Activated T-helper 9 cell treated with anti-CD3 and anti-CD28 coated beads, Interleukin-2, amount 50 U/mL, for 16 hours (primary cell): Measurements from ENCODE around the gene SAMD7.

Experiments used
- DNase-seq: peaks from one replicate; pipeline ENCODE4 v3.0.0-alpha.2; 2020; ENCODE audit warnings: low read depth

SAMD7 gene

DNA sequence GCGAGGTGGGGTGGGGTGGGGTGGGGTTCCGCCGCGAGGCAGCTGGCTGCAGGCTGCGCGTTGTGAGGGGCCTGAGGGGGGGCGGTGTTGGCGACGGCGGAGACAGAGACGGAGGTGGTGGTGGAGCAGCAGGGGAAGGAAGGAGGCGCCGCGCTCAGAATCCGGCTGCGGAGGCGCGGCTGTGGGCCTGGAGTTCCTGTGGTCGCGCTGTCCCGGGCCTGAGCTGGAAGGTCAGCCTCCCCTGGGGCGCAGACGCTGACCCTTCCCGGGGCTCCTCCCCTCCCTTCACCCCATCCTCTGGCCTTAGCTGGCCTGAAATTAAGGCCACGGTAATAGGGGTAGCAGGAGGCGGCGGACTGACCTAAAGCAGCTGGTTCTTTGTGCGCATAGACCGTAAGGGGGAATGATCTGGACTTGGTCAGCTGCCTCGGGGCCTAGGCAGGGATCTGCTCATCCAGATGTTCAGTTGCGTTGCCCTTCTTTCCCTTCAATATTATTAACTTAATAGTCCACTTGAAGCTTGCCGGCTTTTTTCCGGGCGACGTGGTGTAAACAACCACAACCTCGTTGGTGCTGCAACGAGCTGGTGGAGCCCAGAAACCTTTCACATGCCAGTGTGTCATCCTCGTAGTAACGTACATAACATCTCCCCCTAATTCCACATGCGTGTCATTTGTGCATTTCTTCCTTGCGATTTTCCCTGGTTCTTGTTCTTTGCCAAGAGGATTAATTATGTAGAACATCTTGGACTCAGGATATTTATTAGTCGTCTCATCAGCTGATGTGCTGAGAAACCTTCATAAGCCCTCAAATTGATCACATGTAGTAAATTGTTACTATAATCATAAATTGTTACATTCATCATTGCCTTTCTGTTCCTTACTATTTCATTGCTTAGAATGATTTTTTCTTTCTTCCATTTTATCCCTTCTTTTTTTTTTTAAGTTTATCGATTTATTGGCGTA is 55.9 kb downstream of the SAMD7 start:
- DNase-seq: peak; percentile 8

DNA sequence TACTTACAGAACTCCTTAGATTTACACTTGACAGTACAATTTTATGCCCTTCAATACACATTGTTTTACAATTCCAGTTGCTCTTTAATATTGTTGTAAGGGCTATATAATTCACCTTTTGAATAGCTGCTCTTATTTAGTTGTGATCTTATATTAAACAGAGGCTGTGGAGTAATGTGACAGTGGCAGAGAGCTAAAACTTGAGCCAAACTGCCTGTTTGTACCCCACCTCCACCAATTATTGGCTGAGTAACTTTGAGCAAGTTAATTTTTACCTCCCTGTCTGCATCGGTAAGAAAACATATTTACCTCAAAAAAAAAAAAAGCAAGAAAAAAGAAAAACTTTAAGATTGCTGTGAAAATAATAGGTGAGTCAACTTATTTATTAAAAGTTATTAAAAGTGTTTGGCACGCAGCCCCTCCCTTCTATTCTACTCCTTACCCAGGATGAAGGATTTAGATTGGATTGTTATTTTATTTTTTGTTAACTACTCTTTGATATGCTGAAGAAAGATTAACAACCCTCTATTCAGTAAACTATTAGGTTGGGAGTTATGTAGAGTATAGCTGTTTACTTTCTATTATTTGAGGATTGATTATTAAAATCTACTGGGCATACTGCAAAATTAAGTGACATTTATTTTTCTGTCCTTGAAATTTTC is 57.0 kb downstream of the SAMD7 start:
- DNase-seq: no peak

DNA sequence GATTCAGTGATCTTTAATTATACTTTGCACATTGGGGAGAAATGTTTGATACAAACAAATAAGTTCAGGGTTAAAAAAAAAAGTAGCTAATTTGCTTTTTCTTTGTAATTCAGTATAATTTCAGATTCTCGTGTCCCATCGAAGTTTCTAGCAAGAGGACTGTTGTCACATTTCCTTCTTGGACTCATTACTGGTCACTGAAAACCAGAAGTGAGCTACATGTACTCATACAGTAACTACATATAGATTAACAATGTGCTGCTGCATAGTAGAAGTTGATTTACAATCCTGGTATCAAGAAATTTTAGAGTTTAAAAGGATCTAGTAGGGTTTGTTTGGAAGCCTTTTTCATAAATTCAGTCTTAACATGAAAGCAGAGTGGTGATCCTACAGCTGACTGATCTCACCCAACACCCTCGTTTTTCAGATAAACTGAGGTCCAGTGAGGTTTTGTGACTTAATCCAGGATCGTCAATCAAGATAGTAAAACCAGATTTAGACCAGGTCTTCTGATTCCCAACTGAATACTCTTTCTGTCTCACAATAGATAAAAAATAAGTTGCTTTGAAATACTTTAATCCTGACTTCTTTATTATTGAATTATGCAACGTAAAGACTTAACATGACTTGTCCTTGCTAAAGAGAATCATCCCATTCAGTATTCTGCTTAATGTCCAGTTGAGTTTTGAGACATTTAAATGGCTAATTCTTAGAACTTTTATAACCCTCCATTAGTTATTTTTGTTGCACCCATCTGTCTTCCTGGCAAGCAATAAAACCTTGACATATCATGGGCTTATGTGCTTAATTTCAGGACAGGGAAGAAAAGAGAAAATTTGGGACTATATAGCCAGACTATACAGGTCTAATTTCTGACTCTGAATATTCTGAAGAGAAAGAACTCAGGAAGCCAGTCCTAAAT is 58.1 kb downstream of the SAMD7 start:
- DNase-seq: no peak

DNA sequence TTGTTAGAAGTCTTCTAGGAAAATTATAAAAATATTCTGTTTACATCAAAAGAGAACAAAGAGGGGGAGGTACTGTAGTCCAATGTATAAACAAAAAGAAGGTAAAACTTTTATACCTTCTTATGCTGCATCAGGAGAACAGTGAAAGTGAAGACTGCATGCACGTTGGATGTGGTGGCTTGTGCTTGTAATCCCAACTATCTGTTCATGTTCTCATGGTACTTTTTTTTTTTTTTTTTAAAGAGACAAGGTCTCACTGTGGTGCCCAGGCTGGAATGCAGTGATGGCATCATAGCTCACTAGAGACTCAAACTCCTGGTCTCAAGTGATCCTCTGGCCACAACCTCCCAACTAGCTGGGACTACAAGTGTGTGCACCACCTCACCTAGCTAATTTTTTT is 59.5 kb downstream of the SAMD7 start:
- no peak for DNase-seq

DNA sequence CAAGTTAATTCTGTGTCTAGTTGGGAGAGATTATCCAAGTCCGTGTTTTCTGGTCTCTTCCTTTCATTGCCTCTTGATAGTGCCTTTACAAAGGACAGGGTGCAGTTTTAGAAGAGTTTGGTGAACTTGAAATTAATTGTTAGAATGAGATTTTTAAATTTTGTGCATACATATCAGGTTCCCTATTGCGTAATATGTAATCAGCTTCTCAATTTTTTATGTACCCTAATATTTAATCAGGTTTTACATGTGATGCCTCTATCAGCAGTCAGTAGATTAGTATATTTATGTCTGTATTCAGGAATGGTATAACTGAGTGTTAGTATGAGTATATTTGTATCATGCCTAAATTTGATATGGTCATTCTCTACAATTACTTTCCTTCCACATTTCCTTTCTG is 60.1 kb downstream of the SAMD7 start:
- no peak for DNase-seq

DNA sequence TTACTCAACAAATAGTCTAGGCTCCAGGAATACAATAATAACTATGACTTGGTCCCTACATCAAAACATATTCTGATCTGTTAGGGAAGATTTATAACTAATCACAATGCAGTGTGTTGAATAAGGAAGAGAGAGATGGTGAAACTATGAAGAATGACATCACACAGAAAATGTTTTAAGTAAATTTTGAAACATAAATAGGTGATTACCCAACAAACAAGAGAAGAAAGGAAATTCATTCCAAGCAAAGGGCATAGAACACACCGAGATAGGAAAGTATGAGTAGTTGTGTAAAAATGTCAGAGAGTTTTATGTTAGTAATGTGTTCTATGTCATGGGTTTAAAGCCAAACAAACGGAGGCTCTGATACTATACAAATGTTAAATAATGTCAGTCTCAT is 68.7 kb downstream of the SAMD7 start:
- DNase-seq: no peak

DNA sequence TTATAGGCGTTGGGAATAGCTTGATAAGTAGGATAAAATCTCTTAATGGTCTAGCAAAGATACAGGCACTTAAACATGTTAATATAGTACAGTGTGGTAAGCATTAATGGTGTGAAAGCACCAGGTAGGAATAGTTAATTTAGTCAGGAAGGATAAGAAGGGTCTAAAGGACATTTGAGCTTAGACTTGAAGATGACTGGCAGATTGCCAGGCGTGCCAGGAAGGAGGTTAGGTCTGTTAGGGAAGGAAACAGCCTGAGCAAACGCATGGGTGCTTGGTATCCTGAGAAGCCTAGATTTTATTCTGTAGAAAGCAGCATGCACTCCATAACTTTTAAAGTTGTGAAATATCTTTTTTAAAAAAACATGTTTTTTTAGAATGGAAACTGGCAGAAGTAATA is 72.9 kb downstream of the SAMD7 start:
- no peak for DNase-seq
